KMS-11 (cell line): ENCODE measurements around the gene MTM1.

Source experiments
- H2AFZ ChIP-seq: fragments of 200-600 bp; sonication (generic); 2 replicates; pipeline ENCODE4 v1.6.1; 2016; ENCODE audit warnings: antibody characterized with exemption, mixed run types, low read depth
- H3K27ac ChIP-seq: fragments of 200-600 bp; sonication (generic); 2 replicates; pipeline ENCODE4 v1.6.1; 2016; ENCODE audit warnings: mild to moderate bottlenecking, mixed run types
- H3K27me3 ChIP-seq: fragments of 200-600 bp; sonication (generic); 2 replicates; pipeline ENCODE4 v1.6.1; 2017; ENCODE audit warnings: mild to moderate bottlenecking, low read depth, mixed run types, moderate library complexity; ENCODE audit not compliant: insufficient read depth
- H3K36me3 ChIP-seq: fragments of 200-600 bp; sonication (generic); 2 replicates; pipeline ENCODE4 v1.6.1; 2017; ENCODE audit warnings: mild to moderate bottlenecking, mixed run types; ENCODE audit not compliant: insufficient read depth
- H3K4me1 ChIP-seq: fragments of 200-600 bp; sonication (generic); 2 replicates; pipeline ENCODE4 v1.6.1; 2016; ENCODE audit warnings: mild to moderate bottlenecking, low read depth, mixed run types; ENCODE audit not compliant: poor library complexity, severe bottlenecking
- H3K4me2 ChIP-seq: fragments of 200-600 bp; sonication (generic); 2 replicates; pipeline ENCODE4 v1.7.0; 2016; ENCODE audit warnings: mild to moderate bottlenecking, mixed run types
- H3K4me3 ChIP-seq: fragments of 200-600 bp; sonication (generic); IDR thresholded peaks from 2 replicates; pipeline ENCODE4 v1.6.1; 2017; ENCODE audit warnings: low read depth, low read length, mixed read lengths; ENCODE audit not compliant: insufficient read depth
- H3K79me2 ChIP-seq: fragments of 200-600 bp; sonication (generic); 2 replicates; pipeline ENCODE4 v1.6.1; 2016; ENCODE audit warnings: low read depth, mixed run types; ENCODE audit not compliant: insufficient read depth
- H3K9ac ChIP-seq: fragments of 200-600 bp; sonication (generic); 2 replicates; pipeline ENCODE4 v1.6.1; 2016; ENCODE audit warnings: mild to moderate bottlenecking, mixed run types
- H4K20me1 ChIP-seq: fragments of 200-600 bp; sonication (generic); 2 replicates; pipeline ENCODE4 v1.6.1; 2016; ENCODE audit warnings: mild to moderate bottlenecking, mixed run types; ENCODE audit not compliant: insufficient read depth
- CTCF ChIP-seq: fragments of 200-600 bp; sonication (generic); conservative IDR thresholded peaks from 2 replicates; pipeline ENCODE4 v1.6.1; 2017; ENCODE audit warnings: low read depth, mild to moderate bottlenecking, antibody characterized with exemption, low read length, moderate library complexity, mixed read lengths

MTM1 gene

GRCh38 chrX:150594584-150594983, 26.2 kb downstream of the MTM1 start:
- Histone ChIP-seq H3K79me2 (no peaks in the 10 kb centered on the region), H3K27ac (no peak overlapping the region), H3K4me3 (no peak overlapping the region), H3K36me3 (no peaks in the 10 kb centered on the region), H3K9ac (no peak overlapping the region), H4K20me1 (no peaks in the 10 kb centered on the region), H3K4me1 (no peaks in the 10 kb centered on the region), H3K27me3 (no peaks in the 10 kb centered on the region), H2AFZ (no peak overlapping the region), H3K4me2 (no peak overlapping the region)
- TF ChIP-seq CTCF, result no peak

- no peak for TF ChIP-seq CTCF
- H3K4me1 ChIP-seq, result no peaks in the 10 kb centered on the region
- H3K27ac ChIP-seq, result no peak overlapping the region
- no peak overlapping the region for H3K9ac ChIP-seq
- H3K79me2 ChIP-seq, result no peaks in the 10 kb centered on the region
- no peak overlapping the region for H3K4me3 ChIP-seq
- no peaks in the 10 kb centered on the region for H4K20me1 ChIP-seq
- no peak overlapping the region for H3K4me2 ChIP-seq
- H2AFZ ChIP-seq, result no peak overlapping the region
- H3K27me3 ChIP-seq, result no peaks in the 10 kb centered on the region
- no peaks in the 10 kb centered on the region for H3K36me3 ChIP-seq
Observed at GRCh38 chrX:150599226-150599625, 30.8 kb downstream of the MTM1 start.

- Histone ChIP-seq H4K20me1 (no peaks in the 10 kb centered on the region), H3K4me3 (no peak overlapping the region), H3K4me1 (no peaks in the 10 kb centered on the region), H3K4me2 (no peak overlapping the region), H3K36me3 (no peaks in the 10 kb centered on the region), H2AFZ (no peak overlapping the region), H3K27me3 (no peaks in the 10 kb centered on the region), H3K79me2 (no peaks in the 10 kb centered on the region), H3K27ac (no peak overlapping the region), H3K9ac (no peak overlapping the region)
- TF ChIP-seq CTCF, result no peak
Observed at GRCh38 chrX:150602296-150602695, 33.9 kb downstream of the MTM1 start.

- Histone ChIP-seq H3K27ac (no peak overlapping the region), H3K4me2 (no peak overlapping the region), H3K27me3 (no peaks in the 10 kb centered on the region), H3K79me2 (no peaks in the 10 kb centered on the region), H3K36me3 (no peaks in the 10 kb centered on the region), H3K4me3 (no peak overlapping the region), H2AFZ (no peak overlapping the region), H4K20me1 (no peaks in the 10 kb centered on the region), H3K9ac (no peak overlapping the region), H3K4me1 (no peaks in the 10 kb centered on the region)
- TF ChIP-seq CTCF, result no peak
Observed at GRCh38 chrX:150602743-150603142, 34.3 kb downstream of the MTM1 start.

GRCh38 chrX:150605603-150606002, 37.2 kb downstream of the MTM1 start:
- no peak overlapping the region for H3K4me3 ChIP-seq
- H3K4me2 ChIP-seq, result no peak overlapping the region
- no peak for TF ChIP-seq CTCF
- no peak overlapping the region for H2AFZ ChIP-seq
- H3K79me2 ChIP-seq, result no peaks in the 10 kb centered on the region
- no peak overlapping the region for H3K27ac ChIP-seq
- no peaks in the 10 kb centered on the region for H3K36me3 ChIP-seq
- no peaks in the 10 kb centered on the region for H3K4me1 ChIP-seq
- H4K20me1 ChIP-seq, result no peaks in the 10 kb centered on the region
- H3K9ac ChIP-seq, result no peak overlapping the region
- H3K27me3 ChIP-seq, result no peaks in the 10 kb centered on the region
